BE2C (cell line): ENCODE measurements around the gene TUBGCP5.
"Not testable (repeated sequence)": the region's sequence is repeated elsewhere in the genome, so short reads cannot be mapped to it uniquely, and the experiment has no call there.

ENCODE experiments used
- DNase-seq: peaks from one replicate; pipeline ENCODE4 v3.0.0-alpha.2; 2020
- H3K27me3 ChIP-seq: fragments of 250-450 bp; sonication (Bioruptor Pico); 2 replicates; pipeline ENCODE4 v1.5.1; 2020; ENCODE audit warnings: mild to moderate bottlenecking
- H3K36me3 ChIP-seq: fragments of 250-450 bp; sonication (Bioruptor Pico); 2 replicates; pipeline ENCODE4 v1.5.1; 2020; ENCODE audit warnings: mild to moderate bottlenecking
- H3K4me1 ChIP-seq: fragments of 250-450 bp; sonication (Bioruptor Pico); 2 replicates; pipeline ENCODE4 v1.5.1; 2020
- H3K4me3 ChIP-seq: 2 replicates; pipeline ENCODE4 v1.5.1; 2011; ENCODE audit warnings: low read depth, low read length
- H3K9me3 ChIP-seq: fragments of 250-450 bp; sonication (Bioruptor Pico); 2 replicates; pipeline ENCODE4 v1.5.1; 2020
- TF ChIP-seq, protein P1 (sequence below): IDR thresholded peaks from 2 replicates; pipeline ENCODE4 v1.5.1; 2012; ENCODE audit warnings: mild to moderate bottlenecking, low read depth, low read length

The TUBGCP5 gene

DNA sequence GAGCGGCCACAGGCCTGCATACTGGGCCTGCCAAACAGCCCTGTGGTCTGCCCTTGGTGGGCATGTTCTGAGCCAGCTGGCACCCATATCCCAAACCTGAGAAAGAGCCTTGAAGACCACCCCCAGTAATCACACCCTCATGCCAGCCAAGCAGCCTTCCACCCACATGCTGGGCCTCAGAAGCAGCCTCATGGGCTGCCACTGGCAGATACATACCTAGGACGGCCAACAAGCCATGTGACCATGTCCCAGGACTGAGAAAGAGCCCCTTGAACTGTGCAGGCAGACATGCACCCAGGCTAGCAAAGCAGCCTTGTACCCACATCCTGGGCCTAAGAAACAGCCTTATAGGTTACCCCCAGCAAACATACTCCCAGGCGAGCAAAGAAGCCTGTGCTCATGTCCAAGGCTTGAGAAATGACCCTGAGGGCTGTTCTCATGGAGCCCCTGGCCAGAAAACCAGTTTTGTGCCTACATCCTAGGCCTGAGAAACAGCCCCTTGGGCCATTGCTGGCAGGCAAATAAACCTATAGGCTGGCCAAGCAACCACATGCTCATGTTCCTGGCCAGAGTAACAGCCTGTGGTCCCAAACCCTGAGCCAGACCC is 24.9 kb downstream of the TUBGCP5 start:
- Histone ChIP-seq H3K4me3 (no peak overlapping the region), H3K36me3 (peaks cover 71% of the 10 kb centered on the region)

DNA sequence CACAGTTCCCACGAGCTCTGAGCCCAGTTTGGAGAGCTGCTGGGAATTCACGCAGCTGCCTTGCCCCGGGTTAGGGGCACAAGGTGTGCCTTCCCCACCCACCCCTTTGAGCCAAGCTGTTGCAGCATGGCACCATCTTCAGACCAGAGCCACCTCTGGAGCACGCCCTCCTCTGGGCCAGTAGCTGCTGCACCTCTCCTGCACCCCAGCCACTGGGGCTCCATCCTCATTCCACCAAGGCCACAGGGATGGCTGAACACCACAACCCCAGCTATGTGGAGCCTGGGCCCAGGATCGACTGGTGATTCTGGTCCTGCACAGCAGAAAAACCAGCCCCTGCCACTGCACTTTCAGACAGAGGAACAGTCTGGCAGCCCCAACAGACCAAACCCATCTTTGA is 25.7 kb downstream of the TUBGCP5 start:
- H3K4me1 ChIP-seq, result no peaks in the 10 kb centered on the region
- no peaks in the 10 kb centered on the region for H3K9me3 ChIP-seq
- no peak overlapping the region for H3K4me3 ChIP-seq
- TF ChIP-seq, protein P1, sequence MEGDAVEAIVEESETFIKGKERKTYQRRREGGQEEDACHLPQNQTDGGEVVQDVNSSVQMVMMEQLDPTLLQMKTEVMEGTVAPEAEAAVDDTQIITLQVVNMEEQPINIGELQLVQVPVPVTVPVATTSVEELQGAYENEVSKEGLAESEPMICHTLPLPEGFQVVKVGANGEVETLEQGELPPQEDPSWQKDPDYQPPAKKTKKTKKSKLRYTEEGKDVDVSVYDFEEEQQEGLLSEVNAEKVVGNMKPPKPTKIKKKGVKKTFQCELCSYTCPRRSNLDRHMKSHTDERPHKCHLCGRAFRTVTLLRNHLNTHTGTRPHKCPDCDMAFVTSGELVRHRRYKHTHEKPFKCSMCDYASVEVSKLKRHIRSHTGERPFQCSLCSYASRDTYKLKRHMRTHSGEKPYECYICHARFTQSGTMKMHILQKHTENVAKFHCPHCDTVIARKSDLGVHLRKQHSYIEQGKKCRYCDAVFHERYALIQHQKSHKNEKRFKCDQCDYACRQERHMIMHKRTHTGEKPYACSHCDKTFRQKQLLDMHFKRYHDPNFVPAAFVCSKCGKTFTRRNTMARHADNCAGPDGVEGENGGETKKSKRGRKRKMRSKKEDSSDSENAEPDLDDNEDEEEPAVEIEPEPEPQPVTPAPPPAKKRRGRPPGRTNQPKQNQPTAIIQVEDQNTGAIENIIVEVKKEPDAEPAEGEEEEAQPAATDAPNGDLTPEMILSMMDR, result no peak
- H3K36me3 ChIP-seq, result peaks cover 69% of the 10 kb centered on the region
- no peaks in the 10 kb centered on the region for H3K27me3 ChIP-seq
- no peak for DNase-seq

More for the DNA sequence above, 24.9 kb downstream of the TUBGCP5 start:
- H3K4me1 ChIP-seq, result no peaks in the 10 kb centered on the region
- no peaks in the 10 kb centered on the region for H3K27me3 ChIP-seq
- H3K9me3 ChIP-seq, result no peaks in the 10 kb centered on the region
- TF ChIP-seq, protein P1, result no peak
- DNase-seq, result no peak

DNA sequence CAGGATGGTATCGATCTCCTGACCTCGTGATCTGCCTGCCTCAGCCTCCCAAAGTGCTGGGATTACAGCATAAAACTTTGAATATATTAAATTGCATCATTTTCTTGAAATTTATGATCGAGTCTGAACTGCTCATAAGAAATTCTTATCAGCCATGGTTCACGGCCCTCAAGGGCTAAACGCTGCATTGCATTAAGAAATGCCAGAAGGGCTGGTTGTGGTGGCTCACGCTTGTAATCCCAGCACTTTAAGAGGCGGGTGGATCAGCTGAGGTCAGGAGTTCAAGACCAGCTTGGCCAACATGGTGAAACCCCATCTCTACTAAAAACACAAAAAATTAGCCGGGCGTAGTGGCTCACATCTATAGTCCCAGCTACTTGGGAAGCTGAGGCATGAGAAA is 26.8 kb downstream of the TUBGCP5 start:
- H3K4me1 ChIP-seq, result not testable (repeated sequence)

DNA sequence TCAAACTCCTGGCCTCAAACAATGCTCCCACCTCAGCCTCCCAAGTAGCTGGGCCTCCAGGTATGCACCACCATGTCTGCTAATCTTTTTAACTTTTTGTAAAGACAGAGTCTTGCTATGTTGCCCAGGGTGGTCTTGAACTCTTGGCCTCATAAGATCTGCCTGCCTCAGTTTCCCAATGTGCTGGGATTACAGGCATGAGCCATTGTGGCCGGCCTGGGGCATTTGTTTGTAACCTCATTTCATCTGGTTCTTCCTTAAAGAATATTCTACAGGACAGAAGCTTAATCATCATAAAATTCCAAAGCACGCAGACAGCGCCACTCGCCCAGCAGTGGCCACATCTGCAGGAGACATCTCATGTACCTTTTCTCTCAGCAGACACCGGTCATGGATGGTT is 35.6 kb downstream of the TUBGCP5 start:
- H3K36me3 ChIP-seq, result peaks cover 61% of the 10 kb centered on the region

More for the DNA sequence above, 26.8 kb downstream of the TUBGCP5 start:
- H3K4me3 ChIP-seq, DNase-seq, H3K9me3 ChIP-seq, H3K27me3 ChIP-seq: not testable (repeated sequence)
- H3K36me3 ChIP-seq, result peaks cover 69% of the 10 kb centered on the region

DNA sequence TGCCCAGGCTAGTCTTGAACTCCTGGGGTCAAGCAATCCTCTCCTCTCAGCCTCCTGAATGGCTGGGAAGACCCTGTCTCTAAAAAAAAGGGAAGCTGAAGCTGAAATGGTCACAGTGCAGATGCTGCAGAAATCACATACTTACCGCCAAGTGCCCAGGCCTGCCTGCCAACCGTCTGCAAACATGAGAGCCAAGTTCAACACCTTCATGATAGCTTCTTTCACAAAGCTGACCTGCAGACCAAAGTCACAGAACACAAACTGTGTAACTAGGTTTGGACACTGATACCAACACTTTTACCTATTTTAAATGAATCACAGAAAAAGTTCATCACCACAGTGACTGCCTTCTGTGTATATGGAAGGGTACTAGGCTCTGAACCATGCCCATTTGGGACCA is 36.4 kb downstream of the TUBGCP5 start:
- H3K4me1 ChIP-seq, result no peaks in the 10 kb centered on the region
- peaks cover 61% of the 10 kb centered on the region for H3K36me3 ChIP-seq
- H3K27me3 ChIP-seq, result no peaks in the 10 kb centered on the region
- TF ChIP-seq, protein P1, result no peak
- no peak for DNase-seq
- no peaks in the 10 kb centered on the region for H3K9me3 ChIP-seq
- H3K4me3 ChIP-seq, result no peak overlapping the region

More for the DNA sequence above, 35.6 kb downstream of the TUBGCP5 start:
- Histone ChIP-seq H3K9me3 (no peaks in the 10 kb centered on the region), H3K4me1 (no peaks in the 10 kb centered on the region), H3K27me3 (no peaks in the 10 kb centered on the region), H3K4me3 (no peak overlapping the region)
- TF ChIP-seq, protein P1, result 0 out of 2 replicates have a peak, but pooled peaks have one; percentile 3
- DNase-seq, result no peak

DNA sequence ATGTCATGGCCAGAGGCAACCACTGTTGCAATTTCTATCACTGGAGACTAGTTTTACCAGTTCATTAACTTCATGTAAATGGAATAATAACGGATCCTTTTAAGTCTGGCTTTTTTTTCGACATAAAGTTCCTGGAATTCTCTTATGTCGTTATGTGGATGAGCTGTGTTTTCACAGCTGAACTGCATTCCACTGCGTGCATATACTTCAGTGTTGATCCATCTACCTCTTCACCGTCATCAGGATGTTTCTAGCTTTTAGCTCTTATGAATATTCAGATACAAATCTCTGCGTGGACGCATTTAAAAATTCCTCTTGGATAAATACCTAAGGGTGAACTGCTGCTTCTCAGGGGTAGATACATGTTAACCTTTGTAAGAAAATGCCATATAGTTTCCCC is 43.6 kb downstream of the TUBGCP5 start:
- TF ChIP-seq, protein P1, result no peak

DNA sequence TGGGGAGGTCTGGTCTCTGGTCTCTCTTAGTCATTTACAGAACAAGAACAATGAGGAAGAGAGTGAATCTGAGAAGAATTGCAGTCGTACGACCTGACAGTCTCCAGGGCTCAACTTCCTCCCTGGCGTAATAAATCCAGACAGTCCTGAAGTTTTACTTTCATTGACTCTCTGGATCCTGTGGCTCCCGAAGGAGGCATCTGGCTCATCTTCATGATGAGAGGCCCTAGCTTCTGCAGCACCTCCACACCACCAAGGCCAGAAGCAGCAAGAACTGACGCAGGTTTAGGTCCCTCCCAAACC is 47.4 kb downstream of the TUBGCP5 start:
- Histone ChIP-seq H3K4me3 (no peak overlapping the region), H3K4me1 (no peaks in the 10 kb centered on the region), H3K36me3 (peaks cover 10% of the 10 kb centered on the region; the same call in 1 of the 2 replicates), H3K27me3 (no peaks in the 10 kb centered on the region), H3K9me3 (no peaks in the 10 kb centered on the region)
- no peak for DNase-seq
- TF ChIP-seq, protein P1, result no peak

More for the DNA sequence above, 43.6 kb downstream of the TUBGCP5 start:
- H3K36me3 ChIP-seq, result peaks cover 28% of the 10 kb centered on the region
- H3K4me1 ChIP-seq, result no peaks in the 10 kb centered on the region
- no peaks in the 10 kb centered on the region for H3K9me3 ChIP-seq
- no peak for DNase-seq
- H3K4me3 ChIP-seq, result no peak overlapping the region
- H3K27me3 ChIP-seq, result no peaks in the 10 kb centered on the region
